HG02588 (cell line): ENCODE measurements around the gene ZFR.
"Not testable (repeated sequence)": the region's sequence is repeated elsewhere in the genome, so short reads cannot be mapped to it uniquely, and the experiment has no call there.

Experiments used
- ATAC-seq: cut with Tn5 transposase; IDR thresholded peaks from one replicate; pipeline ENCODE4 v1.9.1; 2021; ENCODE audit warnings: mild to moderate bottlenecking, moderate library complexity; ENCODE audit not compliant: unreplicated experiment

The ZFR gene

GRCh38 chr5:32413466-32414263 is 30.9 kb downstream of the ZFR start:
- ATAC-seq = no peak

GRCh38 chr5:32410630-32411029 is 33.9 kb downstream of the ZFR start:
- no peak for ATAC-seq

- ATAC-seq = no peak
Measured at GRCh38 chr5:32406650-32407049, 37.9 kb downstream of the ZFR start.

- no peak for ATAC-seq
Measured at GRCh38 chr5:32405507-32405906, 39.0 kb downstream of the ZFR start.

- no peak for ATAC-seq
Measured at GRCh38 chr5:32403760-32404159, 40.8 kb downstream of the ZFR start.

- ATAC-seq = no peak
Measured at GRCh38 chr5:32400401-32400800, 44.1 kb downstream of the ZFR start.

- ATAC-seq = not testable (repeated sequence)
Measured at GRCh38 chr5:32398754-32399153, 45.8 kb downstream of the ZFR start.

- ATAC-seq = no peak
Measured at GRCh38 chr5:32394981-32395380, 49.6 kb downstream of the ZFR start.

GRCh38 chr5:32392039-32392438 is 52.5 kb downstream of the ZFR start:
- no peak for ATAC-seq

GRCh38 chr5:32390819-32391591 is 53.5 kb downstream of the ZFR start:
- no peak for ATAC-seq

GRCh38 chr5:32388432-32389129 is 56.0 kb downstream of the ZFR start:
- no peak for ATAC-seq

GRCh38 chr5:32387841-32388240 is 56.7 kb downstream of the ZFR start:
- no peak for ATAC-seq

GRCh38 chr5:32387211-32387610 is 57.3 kb downstream of the ZFR start:
- ATAC-seq = no peak

GRCh38 chr5:32384621-32385020 is 59.9 kb downstream of the ZFR start:
- no peak for ATAC-seq

- no peak for ATAC-seq
Measured at GRCh38 chr5:32383586-32383985, 61.0 kb downstream of the ZFR start.

GRCh38 chr5:32383065-32383464 is 61.5 kb downstream of the ZFR start:
- ATAC-seq = no peak

- no peak for ATAC-seq
Measured at GRCh38 chr5:32379421-32379820, 65.1 kb downstream of the ZFR start.

GRCh38 chr5:32378966-32379365 is 65.6 kb downstream of the ZFR start:
- no peak for ATAC-seq

- no peak for ATAC-seq
Measured at GRCh38 chr5:32369542-32370155, 74.9 kb downstream of the ZFR start.

- no peak for ATAC-seq
Measured at GRCh38 chr5:32369032-32369431, 75.5 kb downstream of the ZFR start.

GRCh38 chr5:32367271-32367670 is 77.3 kb downstream of the ZFR start:
- not testable (repeated sequence) for ATAC-seq
